GM18868 (cell line): ENCODE measurements around the gene TRIM16.
A peak's percentile ranks its signal among the peaks of the same experiment; 100 is the strongest.
"Not testable (repeated sequence)": the region's sequence is repeated elsewhere in the genome, so short reads cannot be mapped to it uniquely, and the experiment has no call there.

Experiments
- ATAC-seq: cut with Tn5 transposase; IDR thresholded peaks from one replicate; pipeline ENCODE4 v1.9.1; 2021; ENCODE audit warnings: mild to moderate bottlenecking, moderate library complexity; ENCODE audit not compliant: unreplicated experiment

Gene TRIM16

DNA sequence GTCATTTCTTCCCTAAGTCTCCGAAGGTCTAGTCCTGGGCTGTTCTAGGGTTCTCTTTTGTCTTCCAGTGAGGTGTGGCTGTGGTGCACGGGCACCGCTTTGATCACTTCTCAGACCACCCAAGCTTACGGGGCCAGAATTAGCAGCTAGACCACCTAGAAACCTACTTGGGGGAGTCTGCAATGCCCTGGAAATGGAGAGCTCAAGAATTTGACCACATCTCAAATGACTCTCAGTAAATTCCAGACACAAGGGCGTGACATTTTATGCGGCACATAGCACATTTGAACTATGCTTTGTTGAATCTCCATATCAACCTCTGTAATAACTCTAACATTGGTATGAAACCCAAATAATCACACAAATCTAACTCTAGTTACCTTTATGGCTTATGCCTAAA is 24.9 kb downstream of the TRIM16 start:
- no peak for ATAC-seq

DNA sequence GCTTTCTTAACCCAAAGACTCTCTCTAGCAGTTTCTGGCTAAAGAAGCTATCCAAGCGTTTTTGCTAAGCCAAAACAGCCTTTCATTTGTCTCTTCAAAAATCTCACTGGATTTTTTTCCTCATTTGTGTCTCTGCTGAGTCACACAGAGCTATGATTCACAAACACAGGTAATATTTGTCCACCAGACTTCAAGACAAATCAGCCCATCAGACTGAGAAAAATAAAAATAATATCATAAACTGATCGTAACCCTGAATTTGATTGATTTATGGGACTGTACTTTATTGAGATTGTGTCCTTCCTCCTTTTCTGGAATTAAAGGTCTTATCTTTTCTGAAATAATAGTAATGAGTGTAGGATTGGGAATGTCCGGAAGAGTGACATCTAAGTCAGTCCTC is 25.8 kb downstream of the TRIM16 start:
- no peak for ATAC-seq

DNA sequence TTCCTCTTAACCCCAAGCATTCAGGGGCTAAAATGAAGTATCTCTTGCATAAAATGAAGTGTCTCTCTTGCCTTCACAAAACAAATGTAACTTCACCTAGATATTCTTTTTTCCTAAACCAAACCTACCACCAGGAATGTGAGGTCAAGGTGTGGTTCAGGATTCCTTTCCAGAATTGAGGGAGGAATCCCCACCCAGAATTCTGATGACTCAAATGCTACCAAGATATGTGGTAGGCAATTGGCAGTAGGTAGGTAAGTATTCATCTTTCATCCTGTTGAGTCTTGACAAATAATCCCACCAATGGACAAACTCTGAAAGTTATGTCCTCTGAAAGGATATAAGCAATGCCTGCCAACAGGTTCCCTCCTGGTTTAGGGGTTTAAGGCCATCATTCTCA is 26.2 kb downstream of the TRIM16 start:
- no peak for ATAC-seq

DNA sequence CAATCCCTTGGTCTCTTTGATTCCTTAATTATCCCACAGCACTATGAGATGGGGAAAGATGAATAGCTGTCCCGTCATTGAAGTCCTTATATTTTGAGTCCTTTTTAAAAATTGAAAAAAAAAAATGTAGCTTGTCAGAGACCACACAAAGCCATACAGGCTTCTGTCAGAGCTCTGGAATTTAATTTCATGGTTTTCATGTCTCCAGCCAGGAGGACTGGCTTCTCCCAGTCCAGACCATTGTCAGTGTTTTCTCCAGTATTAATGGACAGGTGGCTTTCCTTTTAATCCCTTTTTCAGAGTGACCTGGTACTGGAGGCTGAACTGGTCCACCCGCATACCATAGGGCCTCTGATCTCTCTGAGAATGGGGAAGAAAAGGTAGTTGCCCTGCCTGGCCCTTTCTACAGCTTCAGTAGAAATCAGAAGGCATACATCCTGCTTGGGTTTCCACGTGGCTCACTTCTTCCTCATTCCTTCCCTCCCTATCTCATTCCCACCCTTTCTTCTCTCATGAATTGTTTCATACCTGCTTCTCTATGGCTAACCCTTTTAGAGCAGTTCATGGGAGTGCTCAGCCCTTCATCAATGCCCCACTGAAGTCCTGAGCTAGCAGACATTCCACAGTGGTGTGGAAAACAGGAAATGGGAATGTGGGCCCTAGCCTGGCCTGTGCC is 29.1 kb downstream of the TRIM16 start:
- ATAC-seq: no peak

DNA sequence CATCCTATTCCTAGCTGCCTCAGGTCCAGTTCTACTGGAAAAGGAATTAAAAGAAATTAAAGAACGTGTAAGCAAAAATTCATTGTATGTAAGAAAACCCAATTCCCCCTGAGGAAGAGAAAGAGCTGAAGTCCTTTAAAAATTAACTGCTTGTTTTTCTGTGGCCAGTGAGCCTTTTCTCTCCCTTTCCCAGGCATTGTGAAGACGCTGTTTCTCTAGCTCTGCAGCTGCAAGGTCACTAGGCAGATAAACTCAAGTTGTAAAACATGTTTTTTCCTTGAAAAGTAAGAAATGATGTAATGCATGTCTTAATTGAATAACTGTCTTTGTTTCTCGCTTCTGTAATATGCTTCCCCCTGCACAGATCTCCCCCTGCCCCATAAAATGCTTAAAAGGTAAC is 29.7 kb downstream of the TRIM16 start:
- not testable (repeated sequence) for ATAC-seq

DNA sequence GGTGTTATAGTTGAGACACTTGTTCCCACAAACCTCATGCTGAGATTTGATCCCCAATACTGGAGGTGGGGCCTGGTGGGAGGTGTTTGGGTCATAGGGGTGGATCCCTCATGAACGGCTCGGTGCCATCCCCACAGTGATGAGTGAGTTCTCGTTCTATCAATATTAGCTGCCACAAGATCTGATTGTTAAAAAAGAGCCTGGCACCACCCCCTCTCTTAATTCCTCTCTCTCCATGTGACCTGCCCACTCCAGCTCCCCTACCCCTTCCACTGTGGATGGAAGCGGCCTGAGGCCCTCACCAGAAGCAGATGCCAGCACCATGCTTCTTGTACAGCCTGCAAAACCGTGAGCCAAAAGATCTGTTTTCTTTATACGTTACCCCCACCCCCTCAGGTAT is 31.2 kb downstream of the TRIM16 start:
- no peak for ATAC-seq

DNA sequence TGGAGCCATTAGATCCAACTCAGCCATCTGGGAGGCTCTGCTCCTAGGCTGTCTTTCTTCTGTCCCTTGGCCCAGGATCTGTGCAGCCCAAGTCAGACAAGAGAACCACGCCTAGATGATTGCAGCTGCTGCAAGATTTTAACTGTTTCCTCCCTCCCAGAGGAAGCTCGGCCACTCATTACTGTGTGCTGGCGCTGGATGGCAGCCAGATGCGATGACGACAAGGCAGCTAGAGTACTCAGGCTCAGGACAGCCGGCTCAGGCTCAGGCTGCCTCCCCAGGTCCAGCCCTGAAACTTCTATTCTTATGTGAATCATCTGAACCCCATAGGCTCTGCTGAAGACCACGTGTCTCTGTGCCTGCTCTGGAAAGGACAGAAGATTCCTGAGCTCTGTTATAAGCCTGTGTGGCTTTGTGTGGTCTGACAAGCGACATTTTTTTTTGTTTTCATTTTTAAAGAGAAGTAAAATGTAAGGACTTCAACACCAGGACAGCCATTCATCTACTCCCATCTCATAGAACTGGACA is 32.5 kb downstream of the TRIM16 start:
- peak; percentile 80 for ATAC-seq

DNA sequence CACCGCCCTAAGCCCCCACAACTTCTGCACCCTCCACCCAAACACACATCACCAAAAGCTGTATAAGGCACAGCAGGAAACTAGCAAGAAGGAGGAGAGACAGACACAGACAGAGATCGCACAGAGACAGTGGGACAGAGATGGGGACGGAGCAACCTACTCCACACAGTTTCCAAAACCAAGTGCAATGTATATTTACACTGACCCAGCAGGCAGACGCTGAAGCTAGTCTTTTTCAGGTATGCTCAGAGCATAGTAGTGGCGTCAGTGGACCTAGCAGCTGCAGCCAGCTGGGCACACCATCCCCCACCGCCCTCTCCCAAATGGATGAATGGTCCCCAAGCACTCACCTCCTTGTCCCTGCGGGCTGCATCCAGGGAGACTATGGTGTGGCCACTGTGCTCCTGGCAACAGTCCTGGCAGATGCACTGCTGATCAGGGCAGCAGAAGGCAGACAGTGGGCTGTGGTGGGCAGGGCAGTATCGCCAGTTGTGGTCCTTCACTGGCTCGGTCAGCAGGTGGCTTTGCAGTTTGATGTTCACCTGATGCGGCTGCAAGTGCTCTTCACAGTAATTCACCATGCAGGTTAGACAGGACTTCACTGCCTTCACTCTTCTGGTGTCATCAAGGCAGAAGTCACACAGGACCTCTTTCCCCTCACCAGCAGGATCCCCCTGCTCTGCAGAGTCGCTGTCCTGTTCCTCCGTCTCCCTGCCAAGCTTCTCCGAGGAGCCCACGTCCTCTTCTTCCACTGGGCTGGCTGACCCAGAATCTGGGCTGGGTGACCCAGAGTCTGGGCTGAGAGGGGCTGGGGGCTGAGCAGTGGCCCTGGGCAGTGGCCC is 33.1 kb downstream of the TRIM16 start:
- ATAC-seq: no peak

DNA sequence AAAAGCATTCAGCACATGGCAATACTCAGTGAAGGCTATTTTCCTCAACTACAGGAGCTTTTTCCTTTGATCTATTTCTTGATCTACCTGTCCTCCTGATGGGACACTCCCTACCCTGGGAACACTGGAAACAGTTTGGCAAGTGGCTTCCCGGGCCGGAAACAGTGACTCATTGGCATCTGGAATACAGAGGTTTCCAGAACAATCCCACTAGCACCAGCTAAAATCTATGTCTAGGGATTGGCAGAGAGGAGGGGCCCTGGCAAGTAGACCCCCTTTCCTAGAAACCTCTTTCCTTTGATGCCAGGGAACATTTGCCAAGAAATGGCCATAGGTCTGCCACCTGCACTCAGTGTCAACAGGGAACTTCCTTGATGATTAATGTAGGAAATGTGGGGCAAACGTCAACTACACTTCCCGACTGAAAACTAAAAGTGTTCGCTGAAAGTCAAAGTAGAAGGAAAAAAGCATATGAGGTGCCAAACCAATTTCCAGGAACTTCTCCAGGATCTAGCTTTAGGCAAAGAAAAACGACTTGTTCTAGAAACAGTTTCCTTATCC is 34.2 kb downstream of the TRIM16 start:
- no peak for ATAC-seq

DNA sequence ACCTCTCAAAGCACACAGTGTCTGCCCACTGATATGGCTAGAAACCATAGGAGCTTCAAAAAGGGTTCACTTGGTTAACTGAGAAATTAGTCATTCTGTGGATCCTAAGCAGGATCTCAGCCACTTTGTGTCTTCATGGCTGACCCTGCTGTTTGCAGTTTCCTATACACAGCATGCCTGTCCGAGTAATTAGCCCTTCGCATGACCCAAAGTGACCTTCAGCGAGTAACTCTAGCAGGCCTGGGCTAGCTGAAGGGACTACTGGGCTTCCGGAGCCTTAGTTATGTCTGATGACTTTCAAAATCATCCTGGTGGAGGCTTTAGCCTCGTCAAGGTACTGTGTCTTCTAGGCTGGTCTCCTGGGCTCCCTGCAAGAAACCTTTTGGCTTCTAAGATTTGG is 35.7 kb downstream of the TRIM16 start:
- ATAC-seq: no peak

DNA sequence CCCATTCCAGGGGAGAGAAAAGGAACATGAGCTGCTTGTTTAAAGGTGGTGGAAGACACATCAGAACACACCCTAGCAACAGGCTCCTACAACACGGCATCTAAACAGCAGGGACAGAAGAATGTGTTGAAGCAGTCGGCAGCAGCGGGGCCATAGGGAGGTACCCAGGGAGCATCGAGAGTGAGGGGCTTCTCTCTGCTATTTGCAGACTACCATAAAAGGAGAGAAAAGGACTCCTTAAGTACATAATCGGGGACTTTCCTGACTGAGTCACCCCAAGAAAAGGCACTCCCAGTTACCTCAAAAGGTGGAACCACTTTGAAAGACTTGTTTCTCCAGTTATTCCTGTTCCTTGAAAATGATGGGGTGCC is 38.2 kb downstream of the TRIM16 start:
- peak; percentile 68 for ATAC-seq

DNA sequence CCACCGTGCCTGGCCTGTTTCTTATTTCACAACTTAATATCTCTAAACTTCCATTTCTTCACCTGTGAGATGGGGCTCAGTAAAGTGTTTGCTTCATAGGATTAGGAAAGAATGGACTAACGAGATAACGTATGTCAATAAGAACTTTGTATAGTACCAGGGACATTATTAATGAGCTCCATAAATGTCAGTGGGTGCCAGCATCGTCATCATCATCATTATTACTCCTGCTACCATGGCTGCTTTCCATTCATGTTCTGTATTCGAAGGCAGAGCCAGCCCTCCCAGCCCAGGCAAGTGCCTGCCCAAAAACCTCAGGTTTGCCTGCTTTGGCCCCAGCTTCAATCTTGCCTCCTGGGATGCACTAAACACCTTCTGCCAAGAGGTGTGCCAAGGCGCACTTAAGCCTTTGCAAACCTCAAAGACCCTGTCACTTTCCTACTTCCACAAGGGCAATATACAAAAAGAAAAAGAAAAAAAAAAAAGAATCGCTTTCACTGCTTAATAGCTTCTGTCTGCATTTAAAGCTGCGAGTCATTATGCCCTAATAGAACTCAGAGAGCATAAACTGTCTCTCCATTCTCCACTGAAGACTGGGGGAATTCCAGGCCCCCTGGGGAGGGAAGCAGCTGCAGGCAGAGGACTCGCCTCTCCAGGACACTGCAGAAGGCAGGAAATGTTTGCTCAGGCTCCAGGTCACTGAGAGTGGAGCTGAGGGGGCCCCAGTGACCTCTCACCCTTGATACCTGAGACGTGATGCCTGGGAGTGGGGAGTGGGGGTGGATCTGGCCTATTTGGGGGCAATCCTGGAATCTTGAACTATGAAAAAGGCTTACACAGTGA is 38.8 kb downstream of the TRIM16 start:
- peak; percentile 71 for ATAC-seq

DNA sequence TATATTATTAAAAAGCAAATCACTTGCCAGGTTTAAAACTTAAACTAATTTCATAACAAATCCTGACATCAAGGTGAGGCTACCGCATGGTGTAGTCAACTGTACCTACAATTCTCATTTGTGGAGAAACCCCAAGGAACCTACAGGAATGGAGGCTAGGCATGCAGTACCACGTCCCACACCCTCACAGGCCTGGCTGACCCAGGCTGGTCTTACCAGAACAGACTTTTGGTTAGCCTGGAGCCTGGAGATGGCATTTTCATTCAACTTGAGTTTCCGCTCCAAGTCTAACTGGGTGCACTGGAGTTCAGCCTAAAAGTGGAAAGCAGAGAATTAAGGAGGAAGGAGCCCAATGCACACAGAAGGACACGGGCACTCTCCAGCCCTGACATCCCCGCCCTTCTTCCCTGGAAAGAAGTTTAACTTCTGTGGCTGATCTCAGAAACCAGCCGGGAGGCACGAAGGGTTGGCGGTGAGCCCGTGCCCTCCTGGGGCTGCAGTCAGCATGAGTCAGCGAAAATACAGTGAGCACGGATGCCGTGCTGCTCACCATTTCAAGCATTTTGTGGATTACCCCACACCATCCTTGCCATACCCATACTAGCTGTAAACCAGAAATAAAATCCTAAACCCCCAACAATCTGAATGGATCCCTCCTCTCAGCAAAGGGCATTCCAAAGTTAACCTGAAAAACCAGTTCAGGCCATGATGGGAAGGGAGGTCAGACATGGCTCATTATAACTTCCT is 41.4 kb downstream of the TRIM16 start:
- ATAC-seq: not testable (repeated sequence)

DNA sequence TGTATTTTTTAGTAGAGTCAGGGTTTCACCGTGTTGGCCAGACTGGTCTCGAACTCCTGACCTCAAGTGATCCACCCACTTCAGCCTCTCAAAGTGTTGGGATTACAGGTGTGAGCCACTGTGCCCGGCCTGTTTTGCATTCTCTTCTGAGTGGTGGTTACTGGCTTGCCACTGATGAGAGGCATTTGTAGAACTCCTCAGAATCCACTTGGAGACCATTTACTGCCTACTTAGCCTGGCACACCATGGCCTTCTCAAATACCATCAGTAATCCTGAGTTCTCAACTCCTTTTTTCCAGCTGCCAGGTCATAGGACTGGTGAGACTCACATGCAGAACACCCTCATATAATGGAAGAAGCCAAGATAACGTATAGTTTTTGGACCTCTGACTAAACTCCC is 42.1 kb downstream of the TRIM16 start:
- ATAC-seq: not testable (repeated sequence)

DNA sequence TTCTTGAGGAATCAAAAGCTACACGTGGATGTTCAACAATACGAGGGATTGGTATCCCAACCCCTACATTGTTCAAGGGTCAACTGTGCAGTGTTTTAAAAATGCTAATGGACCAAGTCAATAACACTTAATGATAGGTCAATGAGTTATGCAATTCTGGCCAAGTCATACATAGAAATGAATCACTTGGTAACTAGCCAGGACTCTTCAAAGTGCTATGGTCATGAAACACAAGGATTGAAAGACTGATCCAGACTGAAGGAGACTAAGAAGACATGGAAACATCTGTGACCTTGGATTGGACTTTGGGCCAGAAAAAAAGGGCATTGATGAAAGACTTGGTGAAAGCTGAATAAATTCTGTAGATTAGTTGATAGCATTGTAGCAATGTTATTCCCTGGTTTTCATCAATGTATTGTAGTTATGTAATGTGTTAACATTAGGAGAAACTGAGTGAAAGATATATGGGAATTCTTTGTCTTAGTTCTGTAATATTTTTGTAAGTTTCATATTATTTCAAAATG is 53.1 kb downstream of the TRIM16 start:
- ATAC-seq: not testable (repeated sequence)

DNA sequence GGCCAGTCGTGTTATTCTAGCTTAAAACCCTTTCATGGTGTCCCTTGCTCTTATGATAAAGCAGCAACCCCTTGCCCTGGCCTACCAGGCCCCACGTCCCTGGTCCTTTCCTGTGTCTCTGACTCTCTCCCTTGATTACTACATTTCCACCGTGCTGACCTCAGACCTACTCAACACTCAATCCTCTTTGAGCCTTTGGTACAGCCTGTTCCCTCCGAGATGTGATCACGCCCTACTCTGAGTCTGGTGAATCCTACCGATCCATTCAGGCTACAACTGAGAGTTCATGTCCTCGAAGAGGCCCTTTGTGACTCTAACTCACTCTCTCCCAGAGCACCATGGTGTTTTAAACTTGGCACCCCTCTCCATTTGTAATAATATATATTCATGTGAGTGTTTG is 54.1 kb downstream of the TRIM16 start:
- ATAC-seq: not testable (repeated sequence)

DNA sequence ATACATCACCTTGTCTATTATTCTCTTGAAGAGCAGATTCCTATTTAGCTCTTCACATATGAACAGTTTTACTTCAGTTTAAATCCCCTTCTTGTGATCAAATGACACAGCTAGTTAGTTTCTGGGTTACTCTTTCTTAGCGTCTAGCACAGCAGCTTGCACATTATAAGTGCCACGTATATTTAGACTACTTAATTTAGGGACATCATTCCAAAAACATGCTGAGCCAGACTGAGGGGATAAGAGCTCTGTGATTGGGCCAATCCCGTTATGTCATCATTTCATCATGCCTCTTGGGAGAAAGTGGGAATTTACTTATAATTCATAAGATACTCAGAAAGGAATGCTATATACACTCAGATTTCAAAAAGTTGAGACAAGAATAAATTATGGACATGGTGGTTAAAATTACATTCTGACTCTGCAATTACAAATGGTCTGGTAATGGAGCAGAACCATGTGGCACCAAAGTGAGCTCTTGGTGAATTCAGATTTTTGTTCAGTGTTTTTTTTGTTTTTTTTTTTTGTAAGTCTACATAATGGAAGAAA is 60.4 kb downstream of the TRIM16 start:
- not testable (repeated sequence) for ATAC-seq

DNA sequence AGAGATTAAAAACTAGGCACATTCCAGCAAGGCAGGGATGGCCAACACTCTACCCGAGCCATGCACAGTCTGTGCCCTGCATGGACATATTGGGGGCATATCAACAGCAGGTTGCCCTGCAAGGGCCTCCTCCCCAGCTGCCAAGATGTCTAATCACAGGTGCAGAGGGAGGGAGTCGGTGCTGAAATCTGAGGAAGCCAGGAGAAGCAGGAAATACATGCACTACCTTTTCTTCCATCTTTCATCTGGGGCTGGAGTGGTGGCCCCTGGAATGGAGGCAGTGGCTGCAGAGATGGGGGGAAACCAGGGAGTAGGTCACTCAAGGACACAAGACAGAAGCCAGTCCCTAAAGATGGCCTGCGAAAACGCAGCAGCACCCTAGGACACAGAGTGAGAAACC is 60.9 kb downstream of the TRIM16 start:
- ATAC-seq: not testable (repeated sequence)

DNA sequence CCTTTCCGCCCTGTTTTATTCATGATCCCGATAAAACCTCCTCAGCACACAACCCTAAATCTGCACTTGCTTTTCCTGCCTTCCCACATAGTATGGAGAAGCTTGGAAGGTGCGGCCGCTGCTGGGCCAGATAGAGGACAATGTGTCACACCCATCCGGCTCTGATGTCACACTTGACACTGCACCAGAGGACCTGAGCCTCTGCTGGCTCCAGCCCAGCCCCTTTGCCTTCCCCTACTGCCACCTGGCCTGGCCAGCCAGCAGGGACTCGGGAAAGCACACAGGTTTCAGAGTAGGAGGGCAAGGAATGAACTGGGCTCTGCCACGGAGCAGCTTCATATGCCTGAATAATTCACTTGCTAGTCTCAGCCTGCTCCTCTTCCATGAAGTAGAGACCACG is 62.0 kb downstream of the TRIM16 start:
- ATAC-seq: not testable (repeated sequence)
